Measurements from ENCODE around the gene MTMR12. TPM values are rescaled to one million over a fixed set of nuclear protein-coding genes. Genes with fewer than 3 reads are reported as not detected.

The MTMR12 gene, protein sequence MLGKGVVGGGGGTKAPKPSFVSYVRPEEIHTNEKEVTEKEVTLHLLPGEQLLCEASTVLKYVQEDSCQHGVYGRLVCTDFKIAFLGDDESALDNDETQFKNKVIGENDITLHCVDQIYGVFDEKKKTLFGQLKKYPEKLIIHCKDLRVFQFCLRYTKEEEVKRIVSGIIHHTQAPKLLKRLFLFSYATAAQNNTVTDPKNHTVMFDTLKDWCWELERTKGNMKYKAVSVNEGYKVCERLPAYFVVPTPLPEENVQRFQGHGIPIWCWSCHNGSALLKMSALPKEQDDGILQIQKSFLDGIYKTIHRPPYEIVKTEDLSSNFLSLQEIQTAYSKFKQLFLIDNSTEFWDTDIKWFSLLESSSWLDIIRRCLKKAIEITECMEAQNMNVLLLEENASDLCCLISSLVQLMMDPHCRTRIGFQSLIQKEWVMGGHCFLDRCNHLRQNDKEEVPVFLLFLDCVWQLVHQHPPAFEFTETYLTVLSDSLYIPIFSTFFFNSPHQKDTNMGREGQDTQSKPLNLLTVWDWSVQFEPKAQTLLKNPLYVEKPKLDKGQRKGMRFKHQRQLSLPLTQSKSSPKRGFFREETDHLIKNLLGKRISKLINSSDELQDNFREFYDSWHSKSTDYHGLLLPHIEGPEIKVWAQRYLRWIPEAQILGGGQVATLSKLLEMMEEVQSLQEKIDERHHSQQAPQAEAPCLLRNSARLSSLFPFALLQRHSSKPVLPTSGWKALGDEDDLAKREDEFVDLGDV
- total RNA-seq (10 to 100 TPM; 20.3 to 32.3 (median 22.1) TPM), polyA plus RNA-seq (10 to 100 TPM in 1 of 2 donors, 1 to 10 TPM in 1; 9.7 to 16.2 TPM)

DNA sequence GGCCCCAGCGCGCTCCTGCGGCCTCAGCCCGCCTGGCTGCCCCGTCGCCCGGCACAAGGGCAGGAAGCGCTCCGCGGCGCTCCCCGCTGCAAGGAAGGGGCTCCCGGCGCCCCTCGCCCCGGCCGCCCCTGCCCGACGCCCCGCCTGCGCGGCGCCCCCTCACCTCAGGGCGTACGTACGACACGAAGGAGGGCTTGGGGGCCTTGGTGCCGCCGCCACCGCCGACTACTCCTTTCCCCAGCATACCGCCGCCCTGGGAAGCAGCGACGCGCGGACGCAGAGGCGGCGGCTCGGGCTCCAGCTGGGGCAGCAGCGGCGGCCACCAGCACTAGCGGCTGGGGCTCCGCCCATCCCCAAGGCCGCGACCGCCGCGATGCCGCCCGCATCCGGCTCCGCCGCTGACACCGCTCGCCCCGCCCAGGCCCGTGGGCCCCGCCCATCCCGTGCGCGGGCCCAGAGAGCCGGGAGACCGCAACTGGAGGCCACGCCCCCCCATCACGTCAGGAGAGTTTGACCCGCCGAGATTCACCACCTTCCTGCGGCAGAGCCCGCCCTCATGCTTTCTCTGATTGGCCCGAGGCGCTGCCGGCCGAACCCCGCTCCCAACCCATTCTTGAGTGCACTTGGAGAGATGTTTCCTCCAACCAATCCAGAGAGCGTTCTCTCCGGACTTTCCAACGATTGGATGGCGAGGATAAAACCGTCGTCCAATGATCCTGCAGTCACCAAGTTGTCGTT is at the start of gene MTMR12:
Gene MTMR12, minus strand, starts transcription at position 345 of the 738 bp plus-strand sequence. Its CDS starts 101 bp downstream, at position 244.
- intact Hi-C loops (cut with DNase I) = no loop called here
- H3K4me3 ChIP-seq = peak within 1 kb of the TSS; percentile 77 to 98 (median 91)
- peak within 1 kb of the TSS; percentile 97 to 99 (median 98) for H3K27ac ChIP-seq
- 0% methylated on average over 60 to 83 of the region's 83 CpGs for WGBS, 2 donors
- DNase-seq (peak; percentile 99 to 100 (median 100)), ATAC-seq (peak; percentile 90 to 95 (median 92)), FAIRE-seq (peak; percentile 86)
- TF ChIP-seq, protein P1, sequence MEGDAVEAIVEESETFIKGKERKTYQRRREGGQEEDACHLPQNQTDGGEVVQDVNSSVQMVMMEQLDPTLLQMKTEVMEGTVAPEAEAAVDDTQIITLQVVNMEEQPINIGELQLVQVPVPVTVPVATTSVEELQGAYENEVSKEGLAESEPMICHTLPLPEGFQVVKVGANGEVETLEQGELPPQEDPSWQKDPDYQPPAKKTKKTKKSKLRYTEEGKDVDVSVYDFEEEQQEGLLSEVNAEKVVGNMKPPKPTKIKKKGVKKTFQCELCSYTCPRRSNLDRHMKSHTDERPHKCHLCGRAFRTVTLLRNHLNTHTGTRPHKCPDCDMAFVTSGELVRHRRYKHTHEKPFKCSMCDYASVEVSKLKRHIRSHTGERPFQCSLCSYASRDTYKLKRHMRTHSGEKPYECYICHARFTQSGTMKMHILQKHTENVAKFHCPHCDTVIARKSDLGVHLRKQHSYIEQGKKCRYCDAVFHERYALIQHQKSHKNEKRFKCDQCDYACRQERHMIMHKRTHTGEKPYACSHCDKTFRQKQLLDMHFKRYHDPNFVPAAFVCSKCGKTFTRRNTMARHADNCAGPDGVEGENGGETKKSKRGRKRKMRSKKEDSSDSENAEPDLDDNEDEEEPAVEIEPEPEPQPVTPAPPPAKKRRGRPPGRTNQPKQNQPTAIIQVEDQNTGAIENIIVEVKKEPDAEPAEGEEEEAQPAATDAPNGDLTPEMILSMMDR (IDR thresholded peaks at IDR 0.05) = no peak
- H3K9me3 ChIP-seq = no peaks in the 10 kb centered on the region
- no peaks in the 10 kb centered on the region for H3K36me3 ChIP-seq
- H3K27me3 ChIP-seq = no peaks in the 10 kb centered on the region
- peaks cover 22 to 38% (median 31%) of the 10 kb centered on the region in 3 donors for H3K4me1 ChIP-seq

DNA sequence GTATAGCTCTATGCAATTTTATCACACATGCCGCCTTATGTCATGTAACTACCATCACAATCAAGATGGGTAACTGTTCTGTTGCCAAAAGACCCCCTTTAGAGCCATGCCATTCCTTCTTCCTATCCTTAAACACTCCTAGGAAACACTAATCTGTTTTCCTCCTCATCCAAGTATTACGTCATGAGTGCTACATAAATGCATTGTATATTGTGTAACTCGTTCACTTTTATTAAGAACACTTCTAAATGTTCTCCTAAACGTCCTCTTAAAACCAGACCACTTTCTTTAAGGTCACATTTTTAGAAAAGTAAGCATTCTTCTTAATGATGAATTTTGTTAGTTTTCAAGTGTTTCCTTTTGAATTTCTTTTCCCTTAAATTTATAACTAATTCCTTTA is 49.8 kb upstream of the MTMR12 start:
- WGBS, 2 donors = 86 to 92% methylated on average over 4 of the region's 4 CpGs
- Histone ChIP-seq H3K27me3 (no peaks in the 10 kb centered on the region), H3K4me3 (no peak overlapping the region), H3K4me1 (no peaks in the 10 kb centered on the region), H3K9me3 (no peaks in the 10 kb centered on the region), H3K27ac (no peak overlapping the region), H3K36me3 (peaks cover 0 to 17% (median 4%) of the 10 kb centered on the region in 3 donors)
- TF ChIP-seq, protein P1 (IDR thresholded peaks at IDR 0.05) = no peak
- intact Hi-C loops (cut with DNase I) = no loop called here
- ATAC-seq = no peak
- FAIRE-seq = no peak
- no peak for DNase-seq

DNA sequence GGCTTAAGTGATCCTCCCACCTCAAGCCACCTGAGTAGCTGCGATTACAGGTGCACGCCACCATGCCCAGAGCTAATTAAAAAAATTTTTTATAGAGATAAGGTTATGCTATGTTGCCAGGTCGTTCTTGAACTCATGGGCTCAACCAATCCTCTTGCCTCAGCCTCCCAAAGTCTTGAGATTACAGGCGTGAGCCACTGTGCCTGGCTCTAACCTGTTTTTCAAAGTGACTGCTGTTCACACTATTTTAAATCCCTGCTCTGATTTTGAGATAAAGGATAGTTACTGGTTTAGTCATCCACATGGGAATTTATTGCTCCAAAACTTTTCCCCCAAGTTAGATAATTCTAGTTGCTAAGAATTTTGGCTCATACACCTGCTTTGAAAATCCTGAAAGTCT is 48.2 kb upstream of the MTMR12 start:
- intact Hi-C loops (cut with DNase I) = no loop called here
- H3K27me3 ChIP-seq = no peaks in the 10 kb centered on the region
- FAIRE-seq (no peak), ATAC-seq (no peak), DNase-seq (no peak)
- 87 to 90% methylated on average over 4 of the region's 4 CpGs for WGBS, 2 donors
- peaks cover 0 to 17% (median 6%) of the 10 kb centered on the region in 3 donors for H3K36me3 ChIP-seq
- H3K9me3 ChIP-seq = no peaks in the 10 kb centered on the region
- TF ChIP-seq, protein P1 (IDR thresholded peaks at IDR 0.05) = no peak
- H3K4me3 ChIP-seq = no peak overlapping the region
- H3K27ac ChIP-seq = no peak overlapping the region
- H3K4me1 ChIP-seq = no peaks in the 10 kb centered on the region

DNA sequence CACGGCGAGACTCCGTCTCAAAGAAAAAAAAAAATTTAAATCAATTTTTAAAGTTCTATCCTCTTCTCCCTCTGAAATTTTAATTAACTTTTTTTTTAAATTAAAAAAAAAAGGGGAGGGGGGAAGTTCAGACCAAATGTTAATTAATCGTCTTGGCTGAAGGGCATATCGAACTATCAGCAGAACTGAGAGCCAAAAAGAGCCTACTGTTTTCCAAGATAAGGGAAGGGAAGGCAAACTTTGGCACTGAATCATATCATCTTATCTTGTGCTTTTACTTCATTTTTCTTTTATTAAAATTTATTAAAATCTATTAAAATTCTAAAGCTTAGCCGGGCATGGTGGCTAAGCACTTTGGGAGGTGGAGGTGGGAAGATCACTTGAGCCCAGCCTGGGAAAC is 45.9 kb upstream of the MTMR12 start:
- FAIRE-seq (no peak), ATAC-seq (no peak), DNase-seq (no peak)
- H3K4me3 ChIP-seq = no peak overlapping the region
- 82 to 83% methylated on average over 6 of the region's 6 CpGs for WGBS, 2 donors
- TF ChIP-seq, protein P1 (IDR thresholded peaks at IDR 0.05) = no peak
- H3K36me3 ChIP-seq = peaks cover 0 to 28% (median 10%) of the 10 kb centered on the region in 3 donors
- H3K4me1 ChIP-seq = no peaks in the 10 kb centered on the region
- H3K27ac ChIP-seq = no peak overlapping the region
- H3K27me3 ChIP-seq = no peaks in the 10 kb centered on the region
- no peaks in the 10 kb centered on the region for H3K9me3 ChIP-seq
- intact Hi-C loops (cut with DNase I) = no loop called here
